CD4-positive, alpha-beta T cell treated with Interleukin-6 at 100 ng/mL for 8 hours (primary cell): ENCODE data around the gene MICU2.

Source experiments
- DNase-seq: peaks from one replicate; pipeline ENCODE4 v3.0.0-alpha.2; 2020; ENCODE audit warnings: mixed read lengths, low spot score

MICU2 gene

DNA sequence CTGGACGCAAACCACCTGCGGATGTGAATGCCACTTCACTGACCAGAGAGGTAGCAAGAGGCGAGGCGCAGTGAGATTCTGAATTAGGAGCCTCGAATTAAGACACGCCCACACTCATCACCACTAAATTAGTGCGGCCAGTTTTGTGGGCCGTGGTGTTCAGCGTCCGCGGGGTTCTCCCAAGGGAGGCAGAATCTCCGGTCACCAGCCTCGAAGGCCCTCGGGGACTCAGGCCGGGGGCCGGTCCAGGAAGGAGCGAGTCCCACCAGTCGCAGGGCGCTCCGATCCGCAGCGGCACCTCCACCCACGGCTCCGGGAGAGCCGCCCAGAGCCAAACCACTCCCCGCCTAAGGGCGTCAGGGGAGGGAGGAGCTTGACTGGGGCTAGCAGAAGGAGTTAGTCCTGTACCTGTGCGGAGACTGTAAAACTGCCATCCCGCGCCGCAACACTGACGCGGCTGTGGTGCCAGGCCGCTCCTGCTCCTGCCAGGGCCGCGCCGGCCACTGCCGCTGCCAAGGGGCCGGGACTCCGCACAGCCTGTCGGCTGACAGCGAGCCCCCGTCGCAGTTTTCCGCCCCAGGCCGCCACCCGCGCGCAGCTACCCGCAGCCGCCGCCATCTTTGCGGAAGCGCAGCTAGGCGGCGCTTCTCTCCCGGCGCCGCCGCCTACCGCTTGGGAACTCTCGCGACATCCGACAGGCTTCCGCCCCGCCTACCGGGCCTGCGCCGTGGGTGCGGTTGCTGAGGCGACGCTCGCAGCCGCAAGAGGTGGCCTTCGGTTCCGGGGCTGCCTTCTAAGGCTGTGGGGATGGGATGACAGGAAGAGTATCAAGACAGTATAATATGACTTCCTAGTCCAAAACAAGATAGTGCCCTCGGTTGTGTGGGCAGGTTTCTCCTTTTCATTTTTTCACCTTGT, at the start of gene MICU2:
MICU2 (minus strand) TSS at position 640 of the 918 bp plus-strand sequence; CDS start at position 618, 22 bp downstream.
- peak; percentile 95 for DNase-seq

DNA sequence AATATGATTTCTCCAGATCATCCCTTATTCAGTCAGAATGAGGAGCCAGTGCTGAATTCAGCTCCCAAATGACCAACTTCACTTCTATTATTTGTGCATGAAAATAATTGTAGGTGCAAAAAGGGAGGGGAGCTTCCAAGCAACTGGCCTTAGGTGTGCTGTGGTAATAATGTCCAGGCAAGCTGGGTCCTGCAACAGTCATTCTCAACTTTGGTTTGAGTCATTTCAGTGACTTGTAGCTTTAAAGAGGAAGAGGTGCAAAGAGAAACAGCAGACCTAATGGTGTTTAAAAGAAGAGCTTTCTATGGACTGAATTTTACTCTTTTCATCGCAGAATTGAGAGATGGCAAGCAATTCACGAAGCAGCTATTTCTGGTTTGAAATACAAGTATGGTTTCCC, 37.7 kb upstream of the MICU2 start:
- no peak for DNase-seq

DNA sequence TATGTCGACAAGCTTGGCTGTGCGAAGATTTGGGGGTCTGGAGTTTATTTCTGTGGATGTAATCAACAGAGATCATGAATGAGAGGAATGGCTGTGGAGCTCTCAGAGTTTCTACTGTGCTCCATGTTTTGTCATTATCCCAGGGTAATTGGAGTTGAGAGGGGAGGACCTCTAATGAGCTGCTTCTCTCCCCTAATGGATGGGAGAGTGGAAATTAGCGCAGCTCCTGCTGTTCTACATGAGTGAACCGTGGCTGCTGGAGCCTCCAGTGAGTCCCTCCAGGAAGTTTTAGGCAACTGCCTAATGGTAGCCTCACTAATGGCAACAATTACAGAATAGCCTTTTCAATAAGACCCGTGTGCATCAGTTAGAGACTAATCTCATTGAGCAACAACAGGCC, 35.6 kb upstream of the MICU2 start:
- no peak for DNase-seq

- peak; percentile 32 for DNase-seq
Observed at GRCh38 chr13:21638319-21639282, 34.6 kb upstream of the MICU2 start.

DNA sequence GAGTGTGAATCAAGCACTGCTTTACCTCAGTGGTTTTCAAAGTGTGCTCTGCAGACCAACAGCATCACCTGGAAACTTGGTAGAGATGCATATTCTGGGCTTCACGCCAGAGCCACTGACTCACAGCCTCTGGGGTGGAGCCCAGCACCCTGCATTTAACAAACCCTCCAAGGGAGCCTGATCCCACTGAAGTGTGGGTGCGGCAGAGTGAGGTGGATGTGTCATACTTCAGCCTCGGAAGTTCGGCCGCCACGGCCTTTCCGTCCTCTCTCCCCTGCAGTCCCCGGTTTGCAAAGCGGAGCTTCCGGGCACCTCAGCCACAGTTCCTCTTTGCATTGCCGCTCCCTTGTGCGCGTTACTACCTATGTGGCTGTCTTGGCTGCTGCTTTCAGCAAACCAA, 33.3 kb upstream of the MICU2 start:
- DNase-seq: peak; percentile 10

- no peak for DNase-seq
Observed at GRCh38 chr13:21636656-21637055, 32.7 kb upstream of the MICU2 start.

DNA sequence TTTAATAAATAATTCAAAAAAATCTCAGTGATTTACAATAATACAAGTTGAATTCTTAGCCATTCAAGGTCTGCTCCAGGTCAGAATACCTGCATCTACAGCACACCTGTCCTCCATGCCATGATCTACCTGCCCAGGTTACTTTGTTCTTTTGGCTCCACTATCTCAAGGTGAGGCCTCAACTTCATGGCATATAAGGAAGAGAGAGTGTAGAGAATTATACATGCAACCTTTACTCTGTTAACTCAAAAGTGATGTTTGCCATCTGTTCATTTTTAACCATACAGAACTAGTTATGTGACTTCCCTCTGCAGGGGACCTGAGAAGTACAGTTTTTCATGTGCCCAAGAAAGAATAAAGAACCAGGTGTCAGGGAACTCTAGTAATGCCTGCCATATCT, 28.2 kb upstream of the MICU2 start:
- no peak for DNase-seq

DNA sequence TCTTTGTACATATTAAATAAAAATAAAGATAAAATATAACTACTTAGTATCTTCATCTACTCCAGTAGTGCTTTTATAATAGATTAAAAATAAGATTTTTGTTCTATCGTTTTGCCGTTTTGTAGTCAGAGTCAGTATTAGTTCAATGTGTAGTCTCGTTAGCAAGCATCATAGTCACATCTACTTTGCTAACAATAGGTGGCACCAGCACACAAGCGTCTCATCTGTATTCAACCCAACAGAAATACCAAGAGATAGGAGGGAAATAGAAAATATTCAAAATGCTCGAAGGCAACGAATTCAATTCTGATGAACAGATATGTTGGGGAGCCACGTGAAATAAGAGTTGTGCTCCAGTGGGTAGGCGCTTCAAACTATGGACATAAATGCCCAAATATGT, 21.4 kb upstream of the MICU2 start:
- no peak for DNase-seq

GRCh38 chr13:21620861-21621260, 16.9 kb upstream of the MICU2 start:
- DNase-seq: no peak

GRCh38 chr13:21619633-21620220, 15.8 kb upstream of the MICU2 start:
- no peak for DNase-seq

DNA sequence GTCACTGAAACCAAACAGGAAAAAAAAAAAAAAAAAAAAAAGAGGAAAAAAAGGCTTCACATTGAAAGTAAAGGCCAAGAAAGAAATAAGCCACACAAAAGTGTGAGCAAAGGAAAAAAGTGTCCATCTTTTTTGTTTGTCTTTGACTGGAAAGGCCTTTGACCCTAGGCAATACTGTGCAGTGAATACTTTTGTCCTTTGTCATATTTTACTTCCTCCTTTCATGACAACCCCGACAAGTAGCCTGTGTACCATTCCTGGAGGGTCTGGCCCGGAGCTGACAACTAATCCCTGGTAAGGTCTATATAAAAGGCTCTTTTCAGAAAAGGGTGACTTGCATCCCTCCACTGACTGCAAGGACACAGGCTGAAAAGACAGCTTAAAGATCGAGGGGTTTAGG, 12.9 kb upstream of the MICU2 start:
- DNase-seq: no peak

GRCh38 chr13:21616205-21616866, 12.4 kb upstream of the MICU2 start:
- no peak for DNase-seq

- DNase-seq: no peak
Observed at GRCh38 chr13:21615427-21615826, 11.5 kb upstream of the MICU2 start.

- DNase-seq: no peak
Observed at GRCh38 chr13:21613791-21614190, 9.8 kb upstream of the MICU2 start.

- DNase-seq: no peak
Observed at GRCh38 chr13:21611385-21611784, 7.4 kb upstream of the MICU2 start.

DNA sequence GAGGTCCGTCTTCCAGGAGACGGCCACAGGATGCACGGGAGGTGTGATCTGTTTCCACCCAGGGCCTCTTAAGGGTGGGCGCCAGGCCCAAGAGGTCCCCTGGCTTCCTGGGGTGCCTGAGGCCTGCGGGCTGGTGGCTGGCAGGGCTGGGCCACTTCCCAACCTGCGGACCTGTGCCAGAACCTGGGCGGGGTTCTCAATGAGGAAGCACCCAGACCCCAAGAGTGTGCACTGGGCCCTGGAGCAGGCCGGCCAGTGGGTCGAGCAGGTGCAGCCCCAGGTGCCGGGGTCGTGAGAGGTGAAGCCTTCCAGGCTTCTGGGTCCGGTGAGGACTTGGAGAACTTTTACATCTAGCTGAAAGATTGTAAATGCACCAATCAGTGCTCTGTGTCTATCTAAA, 6.7 kb upstream of the MICU2 start:
- no peak for DNase-seq

- no peak for DNase-seq
Observed at GRCh38 chr13:21608961-21609360, 5.0 kb upstream of the MICU2 start.

- DNase-seq: no peak
Observed at GRCh38 chr13:21606796-21607195, 2.8 kb upstream of the MICU2 start.

GRCh38 chr13:21606251-21606650, 2.3 kb upstream of the MICU2 start:
- DNase-seq: no peak

DNA sequence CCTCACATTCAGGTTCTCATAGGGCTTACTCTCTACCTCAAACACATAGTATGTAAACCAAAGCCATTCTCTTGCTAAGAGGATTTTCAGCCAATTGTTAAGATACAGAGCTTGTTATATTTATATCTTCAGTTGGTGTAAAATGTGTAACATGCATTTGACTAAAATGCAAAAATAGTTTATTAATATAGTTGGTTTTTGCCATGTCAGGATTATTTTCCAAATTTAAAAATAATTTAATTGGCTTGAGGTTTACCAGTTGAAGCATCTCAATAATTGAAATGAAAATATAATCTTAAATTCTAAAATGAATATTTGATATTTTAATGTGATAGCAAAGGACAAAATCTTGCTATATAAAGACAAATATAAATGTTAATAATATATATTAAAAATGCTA, 7.2 kb downstream of the MICU2 start:
- DNase-seq: no peak

GRCh38 chr13:21595546-21595822, 8.5 kb downstream of the MICU2 start:
- no peak for DNase-seq
